C4-2B (cell line): ENCODE data around the gene BRAF.

ENCODE experiments used
- H3K27ac ChIP-seq: fragments of 450-650 bp; 2 replicates; pipeline ENCODE4 v1.5.1; 2017
- ZFX ChIP-seq: fragments of 450-650 bp; IDR thresholded peaks from 2 replicates; pipeline ENCODE4 v1.6.1; 2017
- TF ChIP-seq, protein P1 (sequence below): fragments of 450-650 bp; conservative IDR thresholded peaks from 2 replicates; pipeline ENCODE4 v1.5.1; 2017; ENCODE audit warnings: mild to moderate bottlenecking

Gene BRAF

DNA sequence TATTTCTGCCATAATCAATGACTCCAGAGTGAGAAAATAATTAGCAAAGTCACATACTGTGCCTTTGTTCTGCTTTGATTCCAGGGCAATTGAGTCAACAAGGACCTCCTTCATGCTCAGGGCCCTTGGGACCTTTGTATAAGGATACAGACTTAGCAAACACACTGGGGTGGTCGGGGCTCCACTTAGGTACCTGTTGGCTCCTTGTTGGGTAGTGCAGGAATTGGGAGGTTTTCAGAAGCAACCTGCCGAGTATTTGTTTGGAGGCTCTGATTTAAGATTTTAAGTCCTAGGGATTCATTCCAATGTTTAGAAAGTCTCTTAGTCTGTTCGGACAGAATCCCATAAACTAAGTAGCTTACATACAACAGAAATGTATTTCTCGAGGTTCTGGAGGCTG, 249.0 kb downstream of the BRAF start:
- TF ChIP-seq, protein P1, sequence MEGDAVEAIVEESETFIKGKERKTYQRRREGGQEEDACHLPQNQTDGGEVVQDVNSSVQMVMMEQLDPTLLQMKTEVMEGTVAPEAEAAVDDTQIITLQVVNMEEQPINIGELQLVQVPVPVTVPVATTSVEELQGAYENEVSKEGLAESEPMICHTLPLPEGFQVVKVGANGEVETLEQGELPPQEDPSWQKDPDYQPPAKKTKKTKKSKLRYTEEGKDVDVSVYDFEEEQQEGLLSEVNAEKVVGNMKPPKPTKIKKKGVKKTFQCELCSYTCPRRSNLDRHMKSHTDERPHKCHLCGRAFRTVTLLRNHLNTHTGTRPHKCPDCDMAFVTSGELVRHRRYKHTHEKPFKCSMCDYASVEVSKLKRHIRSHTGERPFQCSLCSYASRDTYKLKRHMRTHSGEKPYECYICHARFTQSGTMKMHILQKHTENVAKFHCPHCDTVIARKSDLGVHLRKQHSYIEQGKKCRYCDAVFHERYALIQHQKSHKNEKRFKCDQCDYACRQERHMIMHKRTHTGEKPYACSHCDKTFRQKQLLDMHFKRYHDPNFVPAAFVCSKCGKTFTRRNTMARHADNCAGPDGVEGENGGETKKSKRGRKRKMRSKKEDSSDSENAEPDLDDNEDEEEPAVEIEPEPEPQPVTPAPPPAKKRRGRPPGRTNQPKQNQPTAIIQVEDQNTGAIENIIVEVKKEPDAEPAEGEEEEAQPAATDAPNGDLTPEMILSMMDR, result no peak
- TF ChIP-seq ZFX, result no peak
- H3K27ac ChIP-seq, result no peak overlapping the region

DNA sequence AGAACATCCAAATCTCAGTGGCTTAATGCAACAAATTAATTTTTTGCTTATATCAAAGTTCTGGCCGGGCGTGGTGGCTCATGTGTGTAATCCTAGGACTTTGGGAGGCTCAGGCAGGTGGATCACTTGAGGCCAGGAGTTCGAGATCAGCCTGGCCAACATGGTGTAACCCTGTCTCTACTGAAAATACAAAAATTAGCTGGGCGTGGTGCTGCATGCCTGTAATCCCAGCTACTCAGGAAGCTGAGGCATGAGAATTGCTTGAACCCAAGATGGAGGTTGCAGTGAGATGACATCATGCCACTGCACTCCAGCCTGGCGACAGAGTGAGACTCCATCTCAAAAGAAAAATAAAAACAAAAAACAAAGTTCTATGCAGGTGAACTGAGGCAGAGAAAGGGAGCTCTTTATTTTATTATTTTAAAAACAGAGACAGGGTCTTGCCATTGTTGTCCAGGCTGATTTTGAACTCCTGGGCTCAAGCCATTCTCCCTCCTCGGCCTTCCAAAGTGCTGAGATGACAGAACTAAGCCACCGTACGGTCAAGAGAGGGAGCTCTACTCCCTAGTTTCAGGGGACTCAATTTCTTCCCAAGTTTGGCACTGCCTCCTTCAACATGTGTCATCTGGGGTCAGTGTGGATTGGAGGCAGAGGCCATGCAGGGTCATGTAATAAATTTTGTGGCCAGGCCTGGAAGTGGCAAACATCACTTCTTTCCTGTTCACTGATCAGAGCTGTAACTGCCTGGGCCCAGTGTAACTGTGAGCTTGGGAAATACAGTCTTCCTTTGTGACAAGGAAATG, 249.6 kb downstream of the BRAF start:
- TF ChIP-seq ZFX, result no peak
- TF ChIP-seq, protein P1, result no peak; the same call in 1 of the 2 replicates
- no peak overlapping the region for H3K27ac ChIP-seq

DNA sequence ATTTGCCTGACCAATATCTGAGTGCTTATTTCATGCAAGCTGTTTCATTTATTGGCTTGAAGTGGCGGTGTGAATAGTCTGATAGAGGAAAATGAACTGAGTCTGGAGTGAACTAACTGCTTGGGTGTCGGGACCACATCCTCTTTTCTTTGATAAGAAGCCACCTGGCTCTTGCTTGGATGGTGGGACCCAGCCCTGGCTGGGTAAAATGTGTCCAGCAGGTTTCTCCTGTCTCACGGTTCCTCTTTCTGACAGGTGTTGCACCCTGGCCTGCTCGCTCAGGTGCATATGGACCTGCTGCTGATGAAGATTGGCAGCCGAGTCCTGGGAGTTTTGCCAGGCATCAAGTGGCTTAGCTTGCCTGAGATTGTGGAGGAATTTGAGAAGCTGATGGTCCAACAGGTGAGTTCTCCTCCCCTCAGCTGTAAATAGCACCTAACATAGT, 250.4 kb downstream of the BRAF start:
- TF ChIP-seq, protein P1, result no peak
- TF ChIP-seq ZFX, result no peak
- peak overlapping the region; percentile 87; the same call in 1 of the 2 replicates for H3K27ac ChIP-seq

DNA sequence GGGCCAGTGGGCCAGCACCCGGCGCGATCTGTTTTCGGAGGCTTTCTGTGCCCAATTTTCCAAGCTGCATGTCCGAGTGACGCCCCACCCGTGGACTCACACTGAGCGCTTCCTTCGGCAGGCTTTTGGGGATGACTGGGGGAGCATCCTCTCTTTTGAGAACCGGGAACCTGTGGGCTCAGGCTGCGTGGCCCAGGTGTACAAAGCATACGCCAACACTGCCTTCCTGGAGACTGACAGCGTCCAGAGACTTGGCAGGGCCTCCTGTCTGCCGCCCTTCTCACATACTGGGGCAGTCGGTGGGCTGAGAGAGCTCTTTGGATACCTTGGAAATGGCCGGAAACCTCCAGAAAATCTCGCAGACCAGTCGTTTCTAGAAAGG, 251.0 kb downstream of the BRAF start:
- H3K27ac ChIP-seq, result peak overlapping the region; percentile 87
- TF ChIP-seq, protein P1, result no peak

DNA sequence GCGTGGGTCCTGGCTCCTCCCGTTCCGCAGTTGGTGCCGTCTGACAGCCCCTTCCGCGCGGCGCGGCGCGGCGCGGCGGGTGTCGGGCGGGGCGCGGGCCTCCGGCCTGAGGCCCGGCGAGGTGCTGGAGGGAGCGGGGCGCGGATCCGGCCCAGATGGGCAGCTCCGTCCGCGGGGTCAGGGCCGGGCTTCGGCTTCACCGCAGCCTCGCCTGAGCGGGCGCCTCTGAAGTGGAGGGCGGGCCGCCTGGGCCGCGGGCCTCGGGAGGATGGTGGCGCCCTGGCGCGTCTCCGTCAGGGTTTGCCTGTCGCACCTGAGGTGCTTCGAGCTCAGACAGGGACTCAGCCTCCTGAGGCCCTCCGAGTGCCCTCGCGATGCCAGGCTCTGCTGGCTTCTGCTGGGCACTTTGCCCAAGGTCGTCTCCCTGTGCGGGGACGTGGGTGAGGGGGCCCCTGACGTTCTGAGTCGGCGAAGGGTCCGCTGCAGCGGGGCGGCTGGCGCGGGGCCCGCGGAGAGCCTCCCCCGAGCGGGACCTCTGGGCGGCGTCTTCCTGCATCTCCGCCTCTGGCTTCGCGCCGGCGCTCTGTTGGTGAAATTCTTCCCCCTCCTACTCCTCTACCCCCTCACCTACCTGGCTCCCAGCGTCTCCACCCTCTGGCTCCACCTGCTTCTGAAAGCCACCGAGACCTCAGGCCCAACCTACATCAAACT, 251.5 kb downstream of the BRAF start:
- peak overlapping the region; percentile 87 for H3K27ac ChIP-seq
- TF ChIP-seq, protein P1, result peak; percentile 25
- peak; percentile 99 for TF ChIP-seq ZFX

DNA sequence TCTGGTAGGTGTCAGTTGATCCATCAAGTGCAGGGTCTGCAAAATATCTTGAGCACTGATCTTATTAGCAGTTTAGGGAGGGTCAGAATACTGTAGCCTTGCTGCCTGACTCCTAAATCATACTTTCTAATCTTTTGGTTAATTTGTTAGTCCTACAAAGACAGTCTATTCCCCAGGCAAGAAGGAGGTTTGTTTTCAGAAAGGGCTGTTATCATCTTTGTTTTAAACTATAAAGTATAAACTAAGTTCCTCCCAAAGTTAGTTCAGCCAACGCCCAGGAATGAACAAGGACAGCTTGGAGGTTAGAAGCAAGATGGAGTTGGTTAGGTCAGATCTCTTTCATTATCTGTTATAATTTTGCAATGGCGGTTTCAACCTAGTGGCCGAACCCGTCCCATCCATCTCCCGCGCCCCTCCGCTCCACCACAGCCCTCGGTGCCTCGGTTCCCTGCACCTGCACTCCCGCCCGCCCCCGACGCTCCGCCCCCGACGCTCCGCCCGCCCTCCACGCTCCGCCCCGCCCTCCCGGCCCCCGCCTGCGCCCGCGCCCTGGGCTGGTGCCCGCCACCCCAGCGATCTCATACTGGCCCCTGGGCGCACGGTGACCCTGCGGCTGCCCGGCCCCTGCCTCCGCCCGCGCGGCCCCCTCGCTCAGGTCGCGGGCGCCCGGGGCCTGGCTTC, 252.2 kb downstream of the BRAF start, which contains the start of gene ADCK2:
Gene ADCK2 (plus strand): TSS at position 564 of the 681 bp plus-strand sequence. CDS start 386 bp downstream, outside the sequence.
- H3K27ac ChIP-seq, result peak within 1 kb of the TSS; percentile 87
- TF ChIP-seq, protein P1, result no peak
- no peak for TF ChIP-seq ZFX

DNA sequence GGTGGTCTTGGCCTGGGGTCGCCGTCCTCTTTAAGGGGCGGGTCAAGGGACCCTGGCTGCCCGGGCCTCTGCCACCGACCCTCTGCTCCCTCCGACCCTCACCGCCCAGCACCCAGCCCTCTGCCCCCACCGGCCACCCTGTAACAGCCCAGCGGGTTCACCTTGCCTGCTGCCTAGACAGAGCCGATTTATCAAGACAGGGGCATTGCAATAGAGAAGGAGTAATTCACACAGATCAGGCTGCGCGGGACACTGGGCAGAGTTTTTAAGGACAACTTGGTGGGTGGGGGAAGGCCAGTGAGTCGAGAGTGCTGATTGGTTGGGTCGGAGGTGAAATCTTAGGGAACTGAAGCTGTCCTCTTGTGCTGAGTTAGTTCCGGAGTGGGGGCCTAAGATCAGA, 252.8 kb downstream of the BRAF start:
- no peak overlapping the region for H3K27ac ChIP-seq
- TF ChIP-seq, protein P1, result no peak
